Activated naive CD4-positive, alpha-beta T cell treated with anti-CD3 and anti-CD28 coated beads, Interleukin-2, amount 50 U/mL, for 16 hours (primary cell): Measurements from ENCODE around the gene CCNY.

Experiments
- DNase-seq: peaks from one replicate; pipeline ENCODE4 v3.0.0-alpha.2; 2020

CCNY gene

DNA sequence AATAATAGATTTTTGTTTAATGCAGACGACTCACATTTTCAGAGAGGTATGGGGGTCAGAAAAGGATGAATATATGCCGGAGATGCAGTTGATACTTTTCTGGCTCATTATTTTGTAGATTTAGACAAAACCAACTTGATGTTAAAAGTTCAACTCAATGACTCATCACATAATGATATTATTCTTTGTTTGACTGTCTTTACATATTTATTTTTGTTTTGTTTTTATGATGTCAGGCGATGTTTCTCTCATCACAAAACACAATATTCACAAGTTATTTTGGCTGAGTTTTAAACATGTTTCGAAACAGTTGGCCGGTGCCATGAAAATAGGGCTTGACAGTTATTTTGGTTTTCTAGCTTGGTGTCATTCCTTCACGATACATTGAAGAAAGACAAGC, 270.1 kb downstream of the CCNY start:
- DNase-seq: no peak

DNA sequence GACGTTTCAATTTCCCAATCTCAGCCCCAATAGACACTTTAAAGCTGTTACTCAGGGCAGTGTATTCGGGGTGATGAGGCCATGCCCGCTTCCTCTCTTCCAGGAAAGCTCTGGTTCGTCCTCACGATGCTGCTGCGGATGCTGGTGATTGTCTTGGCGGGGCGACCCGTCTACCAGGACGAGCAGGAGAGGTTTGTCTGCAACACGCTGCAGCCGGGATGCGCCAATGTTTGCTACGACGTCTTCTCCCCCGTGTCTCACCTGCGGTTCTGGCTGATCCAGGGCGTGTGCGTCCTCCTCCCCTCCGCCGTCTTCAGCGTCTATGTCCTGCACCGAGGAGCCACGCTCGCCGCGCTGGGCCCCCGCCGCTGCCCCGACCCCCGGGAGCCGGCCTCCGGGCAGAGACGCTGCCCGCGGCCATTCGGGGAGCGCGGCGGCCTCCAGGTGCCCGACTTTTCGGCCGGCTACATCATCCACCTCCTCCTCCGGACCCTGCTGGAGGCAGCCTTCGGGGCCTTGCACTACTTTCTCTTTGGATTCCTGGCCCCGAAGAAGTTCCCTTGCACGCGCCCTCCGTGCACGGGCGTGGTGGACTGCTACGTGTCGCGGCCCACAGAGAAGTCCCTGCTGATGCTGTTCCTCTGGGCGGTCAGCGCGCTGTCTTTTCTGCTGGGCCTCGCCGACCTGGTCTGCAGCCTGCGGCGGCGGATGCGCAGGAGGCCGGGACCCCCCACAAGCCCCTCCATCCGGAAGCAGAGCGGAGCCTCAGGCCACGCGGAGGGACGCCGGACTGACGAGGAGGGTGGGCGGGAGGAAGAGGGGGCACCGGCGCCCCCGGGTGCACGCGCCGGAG, 271.4 kb downstream of the CCNY start:
- no peak for DNase-seq

DNA sequence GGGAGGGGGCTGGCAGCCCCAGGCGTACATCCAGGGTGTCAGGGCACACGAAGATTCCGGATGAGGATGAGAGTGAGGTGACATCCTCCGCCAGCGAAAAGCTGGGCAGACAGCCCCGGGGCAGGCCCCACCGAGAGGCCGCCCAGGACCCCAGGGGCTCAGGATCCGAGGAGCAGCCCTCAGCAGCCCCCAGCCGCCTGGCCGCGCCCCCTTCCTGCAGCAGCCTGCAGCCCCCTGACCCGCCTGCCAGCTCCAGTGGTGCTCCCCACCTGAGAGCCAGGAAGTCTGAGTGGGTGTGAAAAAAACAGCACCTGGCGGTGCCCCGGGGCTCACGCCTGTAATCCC, 272.0 kb downstream of the CCNY start:
- DNase-seq: no peak

DNA sequence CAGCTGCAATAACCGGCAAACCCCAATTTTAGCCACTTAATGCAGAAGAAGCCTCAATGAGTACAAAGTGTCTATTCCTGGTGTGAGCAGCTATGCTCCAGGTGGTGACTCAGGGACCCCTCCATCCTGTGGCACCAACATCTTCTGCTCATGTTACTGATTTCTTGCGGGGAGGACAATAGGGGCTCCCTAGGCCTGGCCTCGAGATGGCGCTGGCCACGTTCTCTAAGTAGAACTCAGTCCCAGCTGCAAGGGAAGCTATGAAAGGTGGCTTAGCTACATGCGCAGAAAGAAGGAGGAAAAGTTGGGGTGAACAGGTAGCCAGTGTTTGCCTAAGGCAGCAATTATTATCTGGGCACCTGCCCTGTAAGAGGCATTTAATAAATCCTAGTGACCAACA, 275.4 kb downstream of the CCNY start:
- no peak for DNase-seq

DNA sequence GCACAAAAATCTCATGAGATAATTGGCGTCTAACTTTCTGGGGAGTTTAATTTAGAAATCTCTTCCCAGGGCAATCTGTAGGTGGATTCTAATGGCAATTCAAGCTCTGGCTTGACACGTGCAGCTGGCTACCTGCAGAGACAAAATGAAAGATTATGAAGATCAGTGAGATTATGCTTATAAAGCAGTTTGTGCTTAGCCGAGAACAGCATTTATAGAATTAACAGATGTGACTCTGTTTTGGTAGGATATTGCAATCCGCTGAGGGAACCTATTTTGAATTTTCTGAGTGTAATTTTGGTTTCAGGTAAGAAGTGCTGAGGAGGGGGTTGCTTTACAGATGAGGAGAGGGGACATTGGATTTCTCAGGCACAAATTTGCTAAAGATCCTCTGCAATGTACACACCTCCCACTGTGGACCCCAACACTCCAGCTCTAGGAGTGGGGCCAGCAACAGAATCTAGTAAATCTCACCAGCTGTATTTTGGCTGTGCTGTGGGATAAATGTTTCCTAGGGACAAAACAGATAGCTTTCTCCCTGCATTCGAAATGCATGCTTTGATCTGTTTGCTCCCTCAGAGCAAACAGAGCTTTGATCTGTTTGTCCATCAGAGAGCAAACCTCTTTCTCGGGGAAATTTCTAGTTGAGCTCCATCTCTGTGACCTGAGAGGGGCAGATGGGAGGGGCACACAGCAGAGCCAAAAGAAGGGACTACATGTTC, 276.2 kb downstream of the CCNY start:
- no peak for DNase-seq

- no peak for DNase-seq
Observed at GRCh38 chr10:35613107-35613440, 276.8 kb downstream of the CCNY start.

DNA sequence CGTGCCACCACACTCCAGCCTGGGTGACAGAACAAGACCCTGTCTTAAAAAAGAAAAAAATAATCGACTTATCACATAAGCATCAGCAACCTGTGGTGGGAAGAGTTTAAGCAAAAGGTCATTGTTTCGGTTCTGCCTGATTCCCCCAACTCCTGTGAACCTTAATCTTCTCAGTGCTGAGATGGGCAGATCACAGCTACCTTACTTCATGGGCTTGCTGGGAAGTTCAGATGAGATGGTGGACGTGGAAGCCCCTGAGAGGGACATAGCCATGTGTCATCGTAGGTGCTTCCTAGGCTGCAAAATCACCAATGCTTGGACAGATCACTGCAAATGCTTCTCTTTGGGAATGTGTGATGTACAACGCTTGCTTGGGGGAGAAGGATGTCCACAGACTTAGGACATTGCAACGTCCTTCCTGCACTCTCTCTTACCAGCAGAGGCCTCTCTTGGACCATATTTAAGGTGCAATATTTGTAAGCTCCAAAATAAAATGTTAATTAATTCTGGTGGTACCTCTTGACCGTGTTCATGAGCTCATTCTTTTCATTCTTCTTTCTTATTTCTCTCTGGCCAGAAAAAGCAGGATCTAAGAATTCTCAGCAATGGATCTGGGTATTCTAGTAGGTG, 277.4 kb downstream of the CCNY start:
- no peak for DNase-seq

DNA sequence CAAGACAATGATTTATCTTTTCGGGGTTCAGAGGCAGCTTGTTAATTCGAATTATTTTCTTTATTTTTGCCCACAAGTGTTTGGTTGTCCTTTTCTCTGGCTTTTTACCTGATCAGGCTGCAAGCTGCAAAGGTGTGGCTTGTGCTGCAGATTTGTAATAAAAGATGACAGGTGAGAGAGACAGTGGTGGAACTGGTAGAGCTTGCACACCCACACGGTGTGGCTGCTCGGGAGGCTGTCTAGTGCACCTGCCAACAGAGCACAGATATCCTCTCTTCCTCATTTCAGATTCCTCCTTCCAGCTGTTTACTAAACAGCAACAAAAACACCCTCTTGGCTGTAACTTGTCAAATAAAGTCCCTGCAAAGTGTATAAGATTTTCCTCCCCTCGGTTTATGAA, 278.0 kb downstream of the CCNY start:
- no peak for DNase-seq
